WERI-Rb-1 (cell line): Measurements from ENCODE around the gene PPP1R9A.

Source experiments
- DNase-seq: peaks from one replicate; pipeline ENCODE4 v3.0.0-alpha.2; 2020
- H3K27ac ChIP-seq: fragments of 250-450 bp; sonication (Bioruptor Pico); 2 replicates; pipeline ENCODE4 v1.5.1; 2020; ENCODE audit warnings: mild to moderate bottlenecking, moderate library complexity
- H3K27me3 ChIP-seq: fragments of 250-450 bp; sonication (Bioruptor Pico); 2 replicates; pipeline ENCODE4 v1.5.1; 2021; ENCODE audit warnings: mild to moderate bottlenecking, low read depth, moderate library complexity; ENCODE audit not compliant: insufficient read depth, severe bottlenecking
- H3K36me3 ChIP-seq: fragments of 250-450 bp; sonication (Bioruptor Pico); 2 replicates; pipeline ENCODE4 v1.5.1; 2020; ENCODE audit warnings: mild to moderate bottlenecking, moderate library complexity
- H3K4me3 ChIP-seq: 2 replicates; pipeline ENCODE4 v1.5.1; 2011; ENCODE audit warnings: low read depth, mild to moderate bottlenecking, control low read depth, low read length
- H3K9me3 ChIP-seq: fragments of 250-450 bp; sonication (Bioruptor Pico); 2 replicates; pipeline ENCODE4 v1.5.1; 2021; ENCODE audit warnings: mild to moderate bottlenecking, moderate library complexity; ENCODE audit not compliant: severe bottlenecking
- CTCF ChIP-seq: IDR thresholded peaks from 2 replicates; pipeline ENCODE4 v1.5.1; 2011; ENCODE audit warnings: low read depth, mild to moderate bottlenecking, control low read depth, inconsistent platforms, low read length

PPP1R9A gene

GRCh38 chr7:95317546-95317945, 410.2 kb downstream of the PPP1R9A start:
- Histone ChIP-seq H3K4me3 (no peak overlapping the region), H3K27ac (no peak overlapping the region), H3K27me3 (no peaks in the 10 kb centered on the region), H3K36me3 (no peaks in the 10 kb centered on the region), H3K9me3 (no peaks in the 10 kb centered on the region)
- no peak for TF ChIP-seq CTCF
- no peak for DNase-seq

GRCh38 chr7:95317966-95318365, 410.6 kb downstream of the PPP1R9A start:
- H3K27me3 ChIP-seq: no peaks in the 10 kb centered on the region
- no peaks in the 10 kb centered on the region for H3K36me3 ChIP-seq
- no peak overlapping the region for H3K27ac ChIP-seq
- no peak for TF ChIP-seq CTCF
- no peaks in the 10 kb centered on the region for H3K9me3 ChIP-seq
- no peak overlapping the region for H3K4me3 ChIP-seq
- no peak for DNase-seq

GRCh38 chr7:95318501-95319100, 411.2 kb downstream of the PPP1R9A start:
- no peak overlapping the region for H3K4me3 ChIP-seq
- DNase-seq: no peak
- TF ChIP-seq CTCF: no peak
- H3K9me3 ChIP-seq: no peaks in the 10 kb centered on the region
- H3K27ac ChIP-seq: no peak overlapping the region
- H3K36me3 ChIP-seq: no peaks in the 10 kb centered on the region
- H3K27me3 ChIP-seq: no peaks in the 10 kb centered on the region

GRCh38 chr7:95319570-95319969, 412.2 kb downstream of the PPP1R9A start:
- H3K9me3 ChIP-seq: no peaks in the 10 kb centered on the region
- H3K36me3 ChIP-seq: no peaks in the 10 kb centered on the region
- DNase-seq: no peak
- no peak overlapping the region for H3K27ac ChIP-seq
- H3K27me3 ChIP-seq: no peaks in the 10 kb centered on the region
- no peak for TF ChIP-seq CTCF
- H3K4me3 ChIP-seq: no peak overlapping the region

- TF ChIP-seq CTCF: no peak
- H3K36me3 ChIP-seq: no peaks in the 10 kb centered on the region
- no peaks in the 10 kb centered on the region for H3K9me3 ChIP-seq
- no peak overlapping the region for H3K27ac ChIP-seq
- DNase-seq: no peak
- H3K27me3 ChIP-seq: no peaks in the 10 kb centered on the region
- no peak overlapping the region for H3K4me3 ChIP-seq
Measured at GRCh38 chr7:95320651-95321050, 413.3 kb downstream of the PPP1R9A start.

GRCh38 chr7:95321720-95322119, 414.3 kb downstream of the PPP1R9A start:
- TF ChIP-seq CTCF: no peak
- no peak for DNase-seq
- no peaks in the 10 kb centered on the region for H3K27me3 ChIP-seq
- no peak overlapping the region for H3K27ac ChIP-seq
- H3K4me3 ChIP-seq: no peak overlapping the region
- H3K9me3 ChIP-seq: no peaks in the 10 kb centered on the region
- no peaks in the 10 kb centered on the region for H3K36me3 ChIP-seq
